Activated T-cell treated with anti-CD3 and anti-CD28 coated beads, Interleukin-2, amount 50 U/mL, for 24 hours (primary cell): ENCODE results near the gene ELK4.

Experiments
- DNase-seq: peaks from one replicate; pipeline ENCODE4 v3.0.0-alpha.2; 2020
- H3K27ac Mint-ChIP-seq: 2 replicates; pipeline ENCODE4 v1.8.0; 2020; ENCODE audit warnings: mild to moderate bottlenecking, mixed read lengths
- H3K27me3 Mint-ChIP-seq: 2 replicates; pipeline ENCODE4 v1.8.0; 2020; ENCODE audit warnings: mixed read lengths
- H3K36me3 Mint-ChIP-seq: 2 replicates; pipeline ENCODE4 v1.8.0; 2020; ENCODE audit warnings: low read depth, mixed read lengths
- H3K4me1 Mint-ChIP-seq: 2 replicates; pipeline ENCODE4 v1.8.0; 2020; ENCODE audit warnings: low read depth, mixed read lengths
- H3K4me3 Mint-ChIP-seq: 2 replicates; pipeline ENCODE4 v1.8.0; 2020; ENCODE audit warnings: mild to moderate bottlenecking, moderate library complexity, mixed read lengths
- H3K9me3 Mint-ChIP-seq: 2 replicates; pipeline ENCODE4 v1.8.0; 2020; ENCODE audit warnings: mixed read lengths

ELK4 gene

DNA sequence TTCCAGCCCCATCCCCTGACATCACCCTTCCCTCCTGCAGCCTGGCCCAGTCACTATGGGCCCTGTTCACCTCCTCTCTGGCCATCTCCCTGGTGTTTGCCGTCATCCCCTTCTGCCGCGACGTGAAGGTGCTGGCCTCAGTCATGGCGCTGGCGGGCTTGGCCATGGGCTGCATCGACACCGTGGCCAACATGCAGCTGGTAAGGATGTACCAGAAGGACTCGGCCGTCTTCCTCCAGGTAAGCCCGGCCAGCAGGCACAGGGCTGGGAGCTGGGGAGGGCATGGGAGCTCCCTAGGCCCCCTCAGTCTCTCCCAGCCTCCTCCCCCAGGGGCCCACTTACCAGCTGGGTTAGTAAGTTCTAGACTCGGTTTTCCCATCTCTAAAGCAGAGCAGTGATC, 52.1 kb downstream of the ELK4 start:
- Mint-ChIP-seq H3K36me3 (no peaks in the 10 kb centered on the region), H3K27ac (no peak overlapping the region), H3K27me3 (peaks cover 13% of the 10 kb centered on the region), H3K9me3 (no peaks in the 10 kb centered on the region), H3K4me1 (peaks cover 6% of the 10 kb centered on the region), H3K4me3 (no peak overlapping the region)
- no peak for DNase-seq

DNA sequence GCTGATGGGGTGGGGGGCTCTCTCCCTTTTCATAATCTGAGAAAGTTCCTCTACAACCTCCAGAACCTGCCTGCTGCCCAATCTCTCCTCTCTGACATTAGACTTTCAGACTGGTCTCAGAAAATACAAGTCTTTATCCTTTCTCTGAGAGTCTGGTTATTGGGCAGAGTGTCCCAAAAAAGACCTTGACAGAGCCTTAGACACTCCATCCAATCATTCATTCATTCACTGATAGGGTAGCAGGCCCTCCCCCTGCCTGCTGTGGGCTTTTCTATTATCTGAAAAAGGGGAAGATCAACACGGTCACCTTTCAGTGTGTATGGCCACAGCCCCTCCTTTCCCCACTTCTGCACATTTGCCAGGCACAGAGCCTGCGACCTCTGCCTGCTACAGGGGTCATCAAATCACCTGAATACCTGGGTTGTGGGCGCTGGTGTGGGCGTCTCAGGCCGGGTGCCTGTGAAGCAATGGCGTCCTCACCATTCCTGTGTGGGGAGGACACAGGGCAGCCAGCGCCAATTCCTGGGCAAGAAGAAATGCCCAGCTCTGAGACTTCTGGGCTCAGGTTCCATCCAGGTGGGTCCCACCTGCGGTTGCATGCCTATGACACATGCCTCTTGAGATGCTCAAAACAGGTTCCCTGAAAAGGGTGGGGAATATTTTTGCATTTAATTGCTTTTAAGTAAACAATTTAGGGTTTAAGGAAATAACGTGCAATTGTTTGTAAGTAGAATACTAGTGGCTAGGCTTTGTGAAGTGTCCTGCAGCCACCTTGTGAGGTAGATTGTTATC, 52.8 kb downstream of the ELK4 start:
- H3K36me3 Mint-ChIP-seq: no peaks in the 10 kb centered on the region
- peaks cover 13% of the 10 kb centered on the region for H3K27me3 Mint-ChIP-seq
- DNase-seq: no peak
- H3K4me3 Mint-ChIP-seq: no peak overlapping the region
- H3K27ac Mint-ChIP-seq: no peak overlapping the region
- peaks cover 6% of the 10 kb centered on the region for H3K4me1 Mint-ChIP-seq
- H3K9me3 Mint-ChIP-seq: no peaks in the 10 kb centered on the region

GRCh38 chr1:205577874-205578658, 53.7 kb downstream of the ELK4 start:
- peaks cover 14% of the 10 kb centered on the region for H3K27me3 Mint-ChIP-seq
- peaks cover 6% of the 10 kb centered on the region for H3K4me1 Mint-ChIP-seq
- H3K27ac Mint-ChIP-seq: no peak overlapping the region
- H3K4me3 Mint-ChIP-seq: no peak overlapping the region
- no peak for DNase-seq
- H3K36me3 Mint-ChIP-seq: no peaks in the 10 kb centered on the region
- no peaks in the 10 kb centered on the region for H3K9me3 Mint-ChIP-seq

- Mint-ChIP-seq H3K4me3 (no peak overlapping the region), H3K36me3 (no peaks in the 10 kb centered on the region), H3K4me1 (peaks cover 2% of the 10 kb centered on the region), H3K27me3 (peaks cover 23% of the 10 kb centered on the region), H3K9me3 (no peaks in the 10 kb centered on the region), H3K27ac (no peak overlapping the region)
- DNase-seq: no peak
Observed at GRCh38 chr1:205576805-205577761, 54.7 kb downstream of the ELK4 start.

DNA sequence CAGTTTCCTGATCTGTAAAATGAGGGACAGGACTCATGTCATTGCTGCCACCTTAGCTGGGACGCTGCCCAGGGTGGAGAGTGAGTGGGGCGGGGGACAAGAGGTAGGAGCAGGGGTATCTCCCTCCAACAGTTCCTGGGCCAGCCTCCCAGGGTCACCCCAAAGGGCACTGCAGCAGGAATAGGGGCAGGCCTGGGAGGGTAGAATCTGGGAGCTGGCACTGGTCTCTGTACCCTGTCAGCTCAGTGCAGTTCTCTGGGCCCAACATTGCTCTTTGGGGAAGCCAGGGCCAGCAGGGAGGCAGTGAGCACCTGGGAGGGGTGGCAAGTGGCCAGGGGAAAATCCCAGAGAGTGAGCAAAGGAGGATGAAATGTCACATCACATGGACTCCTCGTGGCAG, 55.8 kb downstream of the ELK4 start:
- peaks cover 34% of the 10 kb centered on the region for H3K27me3 Mint-ChIP-seq
- H3K4me3 Mint-ChIP-seq: no peak overlapping the region
- H3K27ac Mint-ChIP-seq: no peak overlapping the region
- no peaks in the 10 kb centered on the region for H3K36me3 Mint-ChIP-seq
- H3K9me3 Mint-ChIP-seq: no peaks in the 10 kb centered on the region
- DNase-seq: no peak
- no peaks in the 10 kb centered on the region for H3K4me1 Mint-ChIP-seq

DNA sequence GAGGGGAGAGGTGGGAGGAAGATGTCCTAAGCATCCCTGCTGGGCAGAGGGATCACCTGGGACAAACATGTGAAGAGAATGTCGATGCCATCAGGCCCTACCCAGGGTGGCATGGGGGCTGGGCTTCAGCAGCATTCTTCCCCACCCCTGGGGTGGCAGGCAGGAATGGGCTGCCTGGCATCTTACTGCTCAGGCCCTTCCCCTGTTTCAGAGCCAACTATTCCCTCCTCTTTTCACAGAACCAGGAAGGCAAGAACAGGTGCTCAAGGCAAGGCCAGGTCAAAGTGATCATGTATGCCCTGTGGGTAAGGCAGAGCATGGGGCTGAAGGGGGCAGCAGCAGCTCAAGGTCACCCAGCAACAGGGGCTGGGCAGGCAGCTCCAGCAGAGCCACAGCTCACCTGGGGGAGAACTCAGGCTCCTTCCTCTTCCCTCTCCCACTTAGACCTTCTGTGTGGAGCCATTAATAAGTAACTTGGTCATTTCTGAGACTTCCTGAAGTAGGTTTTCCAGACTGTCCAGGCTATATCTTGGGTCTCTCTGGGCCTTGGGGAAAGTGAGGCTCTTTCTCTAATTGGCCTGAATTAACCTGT, 56.4 kb downstream of the ELK4 start:
- Mint-ChIP-seq H3K9me3 (no peaks in the 10 kb centered on the region), H3K36me3 (no peaks in the 10 kb centered on the region), H3K4me1 (no peaks in the 10 kb centered on the region), H3K27me3 (peaks cover 40% of the 10 kb centered on the region), H3K27ac (no peak overlapping the region), H3K4me3 (no peak overlapping the region)
- DNase-seq: no peak

- Mint-ChIP-seq H3K27ac (no peak overlapping the region), H3K9me3 (no peaks in the 10 kb centered on the region), H3K27me3 (peaks cover 55% of the 10 kb centered on the region)
Observed at GRCh38 chr1:205572421-205572820, 59.4 kb downstream of the ELK4 start.

GRCh38 chr1:205571747-205572146, 60.1 kb downstream of the ELK4 start:
- no peak for DNase-seq
- peaks cover 57% of the 10 kb centered on the region for H3K27me3 Mint-ChIP-seq
- H3K9me3 Mint-ChIP-seq: no peaks in the 10 kb centered on the region
- no peak overlapping the region for H3K27ac Mint-ChIP-seq
- H3K36me3 Mint-ChIP-seq: no peaks in the 10 kb centered on the region
- peaks cover 3% of the 10 kb centered on the region for H3K4me1 Mint-ChIP-seq
- H3K4me3 Mint-ChIP-seq: no peak overlapping the region

More at GRCh38 chr1:205572421-205572820, 59.4 kb downstream of the ELK4 start:
- no peak for DNase-seq
- no peaks in the 10 kb centered on the region for H3K36me3 Mint-ChIP-seq
- H3K4me3 Mint-ChIP-seq: no peak overlapping the region
- peaks cover 3% of the 10 kb centered on the region for H3K4me1 Mint-ChIP-seq

DNA sequence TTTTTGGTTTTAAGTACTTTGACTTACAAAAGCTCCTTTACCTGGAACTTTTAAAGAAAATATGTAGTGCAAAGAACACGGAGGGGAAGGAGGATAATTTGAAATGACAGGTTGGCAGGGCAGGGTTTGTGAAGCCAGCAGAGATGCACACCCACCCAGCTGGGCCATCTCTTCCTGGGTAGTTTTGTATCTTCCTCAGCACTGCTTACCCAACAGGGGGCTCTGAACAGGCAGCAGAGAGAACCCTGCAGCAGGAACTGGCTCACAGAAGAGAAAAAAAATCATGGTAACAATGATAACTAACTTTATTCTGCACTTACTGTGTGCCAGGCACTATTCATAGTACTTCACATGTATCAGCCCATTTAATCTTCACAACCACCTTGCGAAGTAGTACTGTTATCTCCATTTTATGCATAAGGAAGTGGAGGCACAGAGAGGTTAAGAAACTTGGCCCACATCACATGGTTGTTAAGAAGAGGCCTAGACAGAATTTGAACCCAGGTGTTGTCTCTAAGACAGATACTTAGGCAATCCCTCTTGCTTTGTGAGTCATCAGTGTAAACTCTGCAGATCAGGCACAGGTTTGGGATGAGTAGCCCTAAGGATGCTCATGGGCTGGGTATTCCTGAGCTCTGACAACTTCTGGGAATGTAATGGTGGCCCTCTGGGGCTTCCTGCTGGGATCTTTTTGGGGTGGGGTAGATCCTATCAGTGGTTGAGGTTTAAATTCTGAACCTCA, 60.8 kb downstream of the ELK4 start:
- H3K4me1 Mint-ChIP-seq: peaks cover 3% of the 10 kb centered on the region
- no peaks in the 10 kb centered on the region for H3K36me3 Mint-ChIP-seq
- no peak overlapping the region for H3K27ac Mint-ChIP-seq
- H3K4me3 Mint-ChIP-seq: no peak overlapping the region
- DNase-seq: no peak
- peaks cover 62% of the 10 kb centered on the region for H3K27me3 Mint-ChIP-seq
- H3K9me3 Mint-ChIP-seq: no peaks in the 10 kb centered on the region

DNA sequence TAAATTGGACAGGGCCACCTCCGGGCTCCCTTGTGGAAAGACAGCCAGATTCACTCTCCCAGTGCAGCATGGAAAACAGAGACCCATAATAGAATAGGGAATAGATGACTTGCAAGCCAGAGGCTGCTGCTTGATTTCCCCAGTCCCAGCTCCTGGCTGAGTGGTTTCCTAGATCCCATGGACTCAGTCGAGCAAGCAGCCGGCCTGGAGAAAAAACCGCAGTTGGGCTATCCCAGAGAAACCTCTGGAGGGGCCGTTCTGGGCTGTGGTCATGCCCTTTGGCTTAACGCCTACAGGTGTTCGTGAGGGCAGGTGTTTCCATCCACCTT, 61.7 kb downstream of the ELK4 start:
- H3K36me3 Mint-ChIP-seq: no peaks in the 10 kb centered on the region
- H3K27me3 Mint-ChIP-seq: peaks cover 64% of the 10 kb centered on the region
- no peak for DNase-seq
- H3K27ac Mint-ChIP-seq: no peak overlapping the region
- H3K9me3 Mint-ChIP-seq: no peaks in the 10 kb centered on the region
- no peak overlapping the region for H3K4me3 Mint-ChIP-seq
- peaks cover 3% of the 10 kb centered on the region for H3K4me1 Mint-ChIP-seq

GRCh38 chr1:205569411-205570172, 62.2 kb downstream of the ELK4 start:
- DNase-seq: no peak
- no peaks in the 10 kb centered on the region for H3K9me3 Mint-ChIP-seq
- H3K4me3 Mint-ChIP-seq: peak overlapping the region; percentile 6
- peaks cover 3% of the 10 kb centered on the region for H3K4me1 Mint-ChIP-seq
- peaks cover 66% of the 10 kb centered on the region for H3K27me3 Mint-ChIP-seq
- H3K27ac Mint-ChIP-seq: no peak overlapping the region
- no peaks in the 10 kb centered on the region for H3K36me3 Mint-ChIP-seq

DNA sequence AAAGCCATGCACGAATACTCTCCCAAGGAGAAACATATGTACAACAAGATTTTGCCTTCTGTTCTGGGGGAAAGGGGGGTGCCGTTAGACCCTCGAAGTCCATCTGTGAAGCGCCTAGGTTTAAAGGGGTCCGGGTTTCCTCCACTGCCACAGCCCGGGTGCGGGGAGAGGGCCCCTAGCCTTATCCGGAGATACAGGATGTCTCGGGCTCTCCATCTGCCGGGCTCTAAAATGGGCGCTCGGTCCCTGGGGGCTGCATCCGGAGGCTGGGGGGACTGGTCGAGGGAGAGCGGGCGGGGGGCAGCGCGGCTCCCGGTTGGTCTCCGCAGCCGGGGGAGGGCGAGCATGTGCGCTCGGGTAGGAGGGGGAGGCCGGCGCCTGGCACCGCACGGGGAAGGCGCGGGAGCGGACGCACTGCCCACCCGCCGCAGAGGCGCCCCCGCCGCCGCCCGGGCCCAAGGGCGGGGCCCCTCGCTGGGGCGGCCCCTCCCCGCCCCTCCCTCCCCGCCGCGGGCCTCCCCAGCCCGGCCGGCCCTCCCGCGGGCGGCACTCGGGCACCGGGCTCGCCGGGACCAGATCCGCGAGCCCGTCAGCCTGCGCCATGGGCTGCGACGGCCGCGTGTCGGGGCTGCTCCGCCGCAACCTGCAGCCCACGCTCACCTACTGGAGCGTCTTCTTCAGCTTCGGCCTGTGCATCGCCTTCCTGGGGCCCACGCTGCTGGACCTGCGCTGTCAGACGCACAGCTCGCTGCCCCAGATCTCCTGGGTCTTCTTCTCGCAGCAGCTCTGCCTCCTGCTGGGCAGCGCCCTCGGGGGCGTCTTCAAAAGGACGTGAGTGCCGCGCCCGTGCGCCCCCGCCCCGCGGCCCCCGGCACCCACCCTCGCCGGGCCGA, 63.1 kb downstream of the ELK4 start:
- no peaks in the 10 kb centered on the region for H3K36me3 Mint-ChIP-seq
- no peak overlapping the region for H3K27ac Mint-ChIP-seq
- H3K4me1 Mint-ChIP-seq: peaks cover 3% of the 10 kb centered on the region
- H3K27me3 Mint-ChIP-seq: peaks cover 72% of the 10 kb centered on the region
- H3K4me3 Mint-ChIP-seq: peak overlapping the region; percentile 51
- H3K9me3 Mint-ChIP-seq: no peaks in the 10 kb centered on the region
- DNase-seq: no peak
